Measurements from ENCODE around the gene DYNC1I2.
"Not testable (repeated sequence)": the region's sequence is repeated elsewhere in the genome, so short reads cannot be mapped to it uniquely, and the experiment has no call there.

Gene DYNC1I2

GRCh38 chr2:171771463-171771862, 84.2 kb downstream of the DYNC1I2 start:
- DNase-seq (ENCODE audit: low read depth): no peak
- no peak overlapping the region for H3K4me3 ChIP-seq (ENCODE audit: control insufficient read depth, low read depth, low read length)
- no peak for TF ChIP-seq CTCF (IDR thresholded peaks at IDR 0.05; ENCODE audit: control insufficient read depth, insufficient read depth, low read depth, low read length, missing control alignments)

GRCh38 chr2:171772373-171772772, 85.1 kb downstream of the DYNC1I2 start:
- H3K4me3 ChIP-seq (ENCODE audit: control insufficient read depth, low read depth, low read length): no peak overlapping the region
- TF ChIP-seq CTCF (IDR thresholded peaks at IDR 0.05; ENCODE audit: control insufficient read depth, insufficient read depth, low read depth, low read length, missing control alignments): no peak
- no peak for DNase-seq (ENCODE audit: low read depth)

- not testable (repeated sequence) for DNase-seq (ENCODE audit: low read depth); H3K4me3 ChIP-seq (ENCODE audit: control insufficient read depth, low read depth, low read length)
These were observed 87.3 kb downstream of the DYNC1I2 start for GRCh38 chr2:171774581-171774980.

- TF ChIP-seq CTCF (IDR thresholded peaks at IDR 0.05; ENCODE audit: control insufficient read depth, insufficient read depth, low read depth, low read length, missing control alignments): no peak
- DNase-seq (ENCODE audit: low read depth): no peak
- H3K4me3 ChIP-seq (ENCODE audit: control insufficient read depth, low read depth, low read length): no peak overlapping the region
These were observed 91.2 kb downstream of the DYNC1I2 start for GRCh38 chr2:171778515-171778914.

- no peak for TF ChIP-seq CTCF (IDR thresholded peaks at IDR 0.05; ENCODE audit: control insufficient read depth, insufficient read depth, low read depth, low read length, missing control alignments)
- no peak for DNase-seq (ENCODE audit: low read depth)
- no peak overlapping the region for H3K4me3 ChIP-seq (ENCODE audit: control insufficient read depth, low read depth, low read length)
These were observed 98.2 kb downstream of the DYNC1I2 start for GRCh38 chr2:171785450-171785849.

- DNase-seq (ENCODE audit: low read depth): no peak
- TF ChIP-seq CTCF (IDR thresholded peaks at IDR 0.05; ENCODE audit: control insufficient read depth, insufficient read depth, low read depth, low read length, missing control alignments): no peak
- no peak overlapping the region for H3K4me3 ChIP-seq (ENCODE audit: control insufficient read depth, low read depth, low read length)
These were observed 100.2 kb downstream of the DYNC1I2 start for GRCh38 chr2:171787333-171788072.

GRCh38 chr2:171788316-171788993, 101.2 kb downstream of the DYNC1I2 start:
- no peak overlapping the region for H3K4me3 ChIP-seq (ENCODE audit: control insufficient read depth, low read depth, low read length)
- no peak for DNase-seq (ENCODE audit: low read depth)
- TF ChIP-seq CTCF (IDR thresholded peaks at IDR 0.05; ENCODE audit: control insufficient read depth, insufficient read depth, low read depth, low read length, missing control alignments): no peak

Data from AG09309 (cell line).